ENCODE data around the gene ACTL6A.
"Not testable (repeated sequence)": the region's sequence is repeated elsewhere in the genome, so short reads cannot be mapped to it uniquely, and the experiment has no call there.

ACTL6A gene

GRCh38 chr3:179562591-179563270 is at the start of gene ACTL6A:
ACTL6A (plus strand) TSS chr3:179562926; CDS start chr3:179563093, 167 bp downstream.
- DNase-seq, result peak; percentile 100

GRCh38 chr3:179513862-179514261 is 48.9 kb upstream of the ACTL6A start:
- no peak for DNase-seq

- DNase-seq, result not testable (repeated sequence)
These were observed 46.1 kb upstream of the ACTL6A start for GRCh38 chr3:179516461-179517251.

GRCh38 chr3:179526482-179526881 is 36.2 kb upstream of the ACTL6A start:
- DNase-seq, result no peak

- DNase-seq, result peak; percentile 72
These were observed 35.7 kb upstream of the ACTL6A start for GRCh38 chr3:179526989-179527391.

- DNase-seq, result no peak
These were observed 34.0 kb upstream of the ACTL6A start for GRCh38 chr3:179528772-179529171.

- DNase-seq, result no peak
These were observed 31.1 kb upstream of the ACTL6A start for GRCh38 chr3:179531576-179531975.

GRCh38 chr3:179533274-179533673 is 29.5 kb upstream of the ACTL6A start:
- no peak for DNase-seq

- DNase-seq, result no peak
These were observed 26.5 kb upstream of the ACTL6A start for GRCh38 chr3:179536256-179536655.

GRCh38 chr3:179541094-179541493 is 21.6 kb upstream of the ACTL6A start:
- DNase-seq, result no peak

GRCh38 chr3:179541596-179541995 is 21.1 kb upstream of the ACTL6A start:
- no peak for DNase-seq

GRCh38 chr3:179542375-179542774 is 20.4 kb upstream of the ACTL6A start:
- no peak for DNase-seq

GRCh38 chr3:179544981-179545645 is 17.6 kb upstream of the ACTL6A start:
- no peak for DNase-seq

GRCh38 chr3:179546814-179547241 is 15.9 kb upstream of the ACTL6A start:
- no peak for DNase-seq

GRCh38 chr3:179551349-179552105 is 11.2 kb upstream of the ACTL6A start:
- no peak for DNase-seq

GRCh38 chr3:179558742-179559364 is 3.9 kb upstream of the ACTL6A start:
- peak; percentile 87 for DNase-seq

- DNase-seq, result no peak
These were observed 1.9 kb upstream of the ACTL6A start for GRCh38 chr3:179560791-179561190.

- DNase-seq, result peak; percentile 81
These were observed 601 bp downstream of the ACTL6A start for GRCh38 chr3:179563271-179563783.

- no peak for DNase-seq
These were observed 2.8 kb downstream of the ACTL6A start for GRCh38 chr3:179565496-179565895.

GRCh38 chr3:179580992-179581391 is 18.3 kb downstream of the ACTL6A start:
- DNase-seq, result no peak

- DNase-seq, result no peak
These were observed 26.4 kb downstream of the ACTL6A start for GRCh38 chr3:179589143-179589542.

GRCh38 chr3:179590669-179591068 is 27.9 kb downstream of the ACTL6A start:
- no peak for DNase-seq
